ENCODE measurements around the gene IRX4.

DNA sequence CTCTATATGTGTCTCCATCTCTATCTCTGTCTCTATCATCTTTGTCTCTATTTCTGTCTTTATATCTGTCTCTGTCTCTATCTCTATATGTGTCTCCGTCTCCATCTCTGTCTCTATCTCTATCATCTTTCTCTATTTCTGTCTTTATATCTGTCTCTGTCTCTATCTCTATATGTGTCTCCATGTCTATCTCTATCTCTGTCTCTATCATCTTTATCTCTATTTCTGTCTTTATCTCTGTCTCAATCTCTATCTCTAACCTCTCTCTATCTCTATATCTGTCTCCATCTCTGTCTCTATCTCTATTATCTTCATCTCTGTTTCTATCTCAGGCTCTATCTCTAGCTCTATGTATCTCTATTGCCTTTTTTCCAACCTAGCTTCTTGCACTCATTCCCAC is 37.0 kb downstream of the IRX4 start:
- no peak for TF ChIP-seq EZH2 (IDR thresholded peaks at IDR 0.05; ENCODE audit: borderline replicate concordance, low read depth, low read length, severe bottlenecking)
- TF ChIP-seq, protein P1, sequence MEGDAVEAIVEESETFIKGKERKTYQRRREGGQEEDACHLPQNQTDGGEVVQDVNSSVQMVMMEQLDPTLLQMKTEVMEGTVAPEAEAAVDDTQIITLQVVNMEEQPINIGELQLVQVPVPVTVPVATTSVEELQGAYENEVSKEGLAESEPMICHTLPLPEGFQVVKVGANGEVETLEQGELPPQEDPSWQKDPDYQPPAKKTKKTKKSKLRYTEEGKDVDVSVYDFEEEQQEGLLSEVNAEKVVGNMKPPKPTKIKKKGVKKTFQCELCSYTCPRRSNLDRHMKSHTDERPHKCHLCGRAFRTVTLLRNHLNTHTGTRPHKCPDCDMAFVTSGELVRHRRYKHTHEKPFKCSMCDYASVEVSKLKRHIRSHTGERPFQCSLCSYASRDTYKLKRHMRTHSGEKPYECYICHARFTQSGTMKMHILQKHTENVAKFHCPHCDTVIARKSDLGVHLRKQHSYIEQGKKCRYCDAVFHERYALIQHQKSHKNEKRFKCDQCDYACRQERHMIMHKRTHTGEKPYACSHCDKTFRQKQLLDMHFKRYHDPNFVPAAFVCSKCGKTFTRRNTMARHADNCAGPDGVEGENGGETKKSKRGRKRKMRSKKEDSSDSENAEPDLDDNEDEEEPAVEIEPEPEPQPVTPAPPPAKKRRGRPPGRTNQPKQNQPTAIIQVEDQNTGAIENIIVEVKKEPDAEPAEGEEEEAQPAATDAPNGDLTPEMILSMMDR (IDR thresholded peaks at IDR 0.05; ENCODE audit: extremely low read depth in 1 of 2, insufficient read depth in 1 of 2, low read depth in 1 of 2, low read length in 2 of 2): no peak
